ENCODE results near the gene KIF5C.

- TF ChIP-seq CTCF (conservative IDR thresholded peaks at IDR 0.05; ENCODE audit: low read depth in 2 of 2) = no peak
- TF ChIP-seq, protein P1, sequence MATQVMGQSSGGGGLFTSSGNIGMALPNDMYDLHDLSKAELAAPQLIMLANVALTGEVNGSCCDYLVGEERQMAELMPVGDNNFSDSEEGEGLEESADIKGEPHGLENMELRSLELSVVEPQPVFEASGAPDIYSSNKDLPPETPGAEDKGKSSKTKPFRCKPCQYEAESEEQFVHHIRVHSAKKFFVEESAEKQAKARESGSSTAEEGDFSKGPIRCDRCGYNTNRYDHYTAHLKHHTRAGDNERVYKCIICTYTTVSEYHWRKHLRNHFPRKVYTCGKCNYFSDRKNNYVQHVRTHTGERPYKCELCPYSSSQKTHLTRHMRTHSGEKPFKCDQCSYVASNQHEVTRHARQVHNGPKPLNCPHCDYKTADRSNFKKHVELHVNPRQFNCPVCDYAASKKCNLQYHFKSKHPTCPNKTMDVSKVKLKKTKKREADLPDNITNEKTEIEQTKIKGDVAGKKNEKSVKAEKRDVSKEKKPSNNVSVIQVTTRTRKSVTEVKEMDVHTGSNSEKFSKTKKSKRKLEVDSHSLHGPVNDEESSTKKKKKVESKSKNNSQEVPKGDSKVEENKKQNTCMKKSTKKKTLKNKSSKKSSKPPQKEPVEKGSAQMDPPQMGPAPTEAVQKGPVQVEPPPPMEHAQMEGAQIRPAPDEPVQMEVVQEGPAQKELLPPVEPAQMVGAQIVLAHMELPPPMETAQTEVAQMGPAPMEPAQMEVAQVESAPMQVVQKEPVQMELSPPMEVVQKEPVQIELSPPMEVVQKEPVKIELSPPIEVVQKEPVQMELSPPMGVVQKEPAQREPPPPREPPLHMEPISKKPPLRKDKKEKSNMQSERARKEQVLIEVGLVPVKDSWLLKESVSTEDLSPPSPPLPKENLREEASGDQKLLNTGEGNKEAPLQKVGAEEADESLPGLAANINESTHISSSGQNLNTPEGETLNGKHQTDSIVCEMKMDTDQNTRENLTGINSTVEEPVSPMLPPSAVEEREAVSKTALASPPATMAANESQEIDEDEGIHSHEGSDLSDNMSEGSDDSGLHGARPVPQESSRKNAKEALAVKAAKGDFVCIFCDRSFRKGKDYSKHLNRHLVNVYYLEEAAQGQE (IDR thresholded peaks at IDR 0.05; ENCODE audit: unreplicated experiment) = no peak
- TF ChIP-seq CREB1 (CRISPR knock-in tag; IDR thresholded peaks at IDR 0.05; ENCODE audit: low read depth) = no peak
- no peak for TF ChIP-seq EZH2 (IDR thresholded peaks at IDR 0.05; ENCODE audit: low read depth, unreplicated experiment)
- TF ChIP-seq, protein P2, sequence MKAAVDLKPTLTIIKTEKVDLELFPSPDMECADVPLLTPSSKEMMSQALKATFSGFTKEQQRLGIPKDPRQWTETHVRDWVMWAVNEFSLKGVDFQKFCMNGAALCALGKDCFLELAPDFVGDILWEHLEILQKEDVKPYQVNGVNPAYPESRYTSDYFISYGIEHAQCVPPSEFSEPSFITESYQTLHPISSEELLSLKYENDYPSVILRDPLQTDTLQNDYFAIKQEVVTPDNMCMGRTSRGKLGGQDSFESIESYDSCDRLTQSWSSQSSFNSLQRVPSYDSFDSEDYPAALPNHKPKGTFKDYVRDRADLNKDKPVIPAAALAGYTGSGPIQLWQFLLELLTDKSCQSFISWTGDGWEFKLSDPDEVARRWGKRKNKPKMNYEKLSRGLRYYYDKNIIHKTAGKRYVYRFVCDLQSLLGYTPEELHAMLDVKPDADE (IDR thresholded peaks at IDR 0.05) = no peak
- no peak for TF ChIP-seq POLR2AphosphoS5 (IDR thresholded peaks at IDR 0.05; ENCODE audit: low read depth)
- TF ChIP-seq EZH2phosphoT487 (IDR thresholded peaks at IDR 0.05; ENCODE audit: unreplicated experiment) = no peak
- TF ChIP-seq ZNF331 (CRISPR knock-in tag; IDR thresholded peaks at IDR 0.05; ENCODE audit: low read depth) = no peak
- no peak for TF ChIP-seq STAT1 (IDR thresholded peaks at IDR 0.05; ENCODE audit: unreplicated experiment)
- no peak for TF ChIP-seq JUNB (IDR thresholded peaks at IDR 0.05; ENCODE audit: unreplicated experiment)
- TF ChIP-seq, protein P3, sequence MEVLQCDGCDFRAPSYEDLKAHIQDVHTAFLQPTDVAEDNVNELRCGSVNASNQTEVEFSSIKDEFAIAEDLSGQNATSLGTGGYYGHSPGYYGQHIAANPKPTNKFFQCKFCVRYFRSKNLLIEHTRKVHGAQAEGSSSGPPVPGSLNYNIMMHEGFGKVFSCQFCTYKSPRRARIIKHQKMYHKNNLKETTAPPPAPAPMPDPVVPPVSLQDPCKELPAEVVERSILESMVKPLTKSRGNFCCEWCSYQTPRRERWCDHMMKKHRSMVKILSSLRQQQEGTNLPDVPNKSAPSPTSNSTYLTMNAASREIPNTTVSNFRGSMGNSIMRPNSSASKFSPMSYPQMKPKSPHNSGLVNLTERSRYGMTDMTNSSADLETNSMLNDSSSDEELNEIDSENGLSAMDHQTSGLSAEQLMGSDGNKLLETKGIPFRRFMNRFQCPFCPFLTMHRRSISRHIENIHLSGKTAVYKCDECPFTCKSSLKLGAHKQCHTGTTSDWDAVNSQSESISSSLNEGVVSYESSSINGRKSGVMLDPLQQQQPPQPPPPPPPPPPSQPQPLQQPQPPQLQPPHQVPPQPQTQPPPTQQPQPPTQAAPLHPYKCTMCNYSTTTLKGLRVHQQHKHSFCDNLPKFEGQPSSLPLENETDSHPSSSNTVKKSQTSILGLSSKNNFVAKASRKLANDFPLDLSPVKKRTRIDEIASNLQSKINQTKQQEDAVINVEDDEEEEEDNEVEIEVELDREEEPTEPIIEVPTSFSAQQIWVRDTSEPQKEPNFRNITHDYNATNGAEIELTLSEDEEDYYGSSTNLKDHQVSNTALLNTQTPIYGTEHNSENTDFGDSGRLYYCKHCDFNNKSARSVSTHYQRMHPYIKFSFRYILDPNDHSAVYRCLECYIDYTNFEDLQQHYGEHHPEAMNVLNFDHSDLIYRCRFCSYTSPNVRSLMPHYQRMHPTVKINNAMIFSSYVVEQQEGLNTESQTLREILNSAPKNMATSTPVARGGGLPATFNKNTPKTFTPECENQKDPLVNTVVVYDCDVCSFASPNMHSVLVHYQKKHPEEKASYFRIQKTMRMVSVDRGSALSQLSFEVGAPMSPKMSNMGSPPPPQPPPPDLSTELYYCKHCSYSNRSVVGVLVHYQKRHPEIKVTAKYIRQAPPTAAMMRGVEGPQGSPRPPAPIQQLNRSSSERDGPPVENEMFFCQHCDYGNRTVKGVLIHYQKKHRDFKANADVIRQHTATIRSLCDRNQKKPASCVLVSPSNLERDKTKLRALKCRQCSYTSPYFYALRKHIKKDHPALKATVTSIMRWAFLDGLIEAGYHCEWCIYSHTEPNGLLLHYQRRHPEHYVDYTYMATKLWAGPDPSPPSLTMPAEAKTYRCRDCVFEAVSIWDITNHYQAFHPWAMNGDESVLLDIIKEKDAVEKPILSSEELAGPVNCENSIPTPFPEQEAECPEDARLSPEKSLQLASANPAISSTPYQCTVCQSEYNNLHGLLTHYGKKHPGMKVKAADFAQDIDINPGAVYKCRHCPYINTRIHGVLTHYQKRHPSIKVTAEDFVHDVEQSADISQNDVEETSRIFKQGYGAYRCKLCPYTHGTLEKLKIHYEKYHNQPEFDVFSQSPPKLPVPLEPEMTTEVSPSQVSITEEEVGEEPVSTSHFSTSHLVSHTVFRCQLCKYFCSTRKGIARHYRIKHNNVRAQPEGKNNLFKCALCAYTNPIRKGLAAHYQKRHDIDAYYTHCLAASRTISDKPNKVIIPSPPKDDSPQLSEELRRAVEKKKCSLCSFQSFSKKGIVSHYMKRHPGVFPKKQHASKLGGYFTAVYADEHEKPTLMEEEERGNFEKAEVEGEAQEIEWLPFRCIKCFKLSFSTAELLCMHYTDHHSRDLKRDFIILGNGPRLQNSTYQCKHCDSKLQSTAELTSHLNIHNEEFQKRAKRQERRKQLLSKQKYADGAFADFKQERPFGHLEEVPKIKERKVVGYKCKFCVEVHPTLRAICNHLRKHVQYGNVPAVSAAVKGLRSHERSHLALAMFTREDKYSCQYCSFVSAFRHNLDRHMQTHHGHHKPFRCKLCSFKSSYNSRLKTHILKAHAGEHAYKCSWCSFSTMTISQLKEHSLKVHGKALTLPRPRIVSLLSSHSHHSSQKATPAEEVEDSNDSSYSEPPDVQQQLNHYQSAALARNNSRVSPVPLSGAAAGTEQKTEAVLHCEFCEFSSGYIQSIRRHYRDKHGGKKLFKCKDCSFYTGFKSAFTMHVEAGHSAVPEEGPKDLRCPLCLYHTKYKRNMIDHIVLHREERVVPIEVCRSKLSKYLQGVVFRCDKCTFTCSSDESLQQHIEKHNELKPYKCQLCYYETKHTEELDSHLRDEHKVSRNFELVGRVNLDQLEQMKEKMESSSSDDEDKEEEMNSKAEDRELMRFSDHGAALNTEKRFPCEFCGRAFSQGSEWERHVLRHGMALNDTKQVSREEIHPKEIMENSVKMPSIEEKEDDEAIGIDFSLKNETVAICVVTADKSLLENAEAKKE (CRISPR knock-in tag; IDR thresholded peaks at IDR 0.05) = no peak
Measured at GRCh38 chr2:148924514-148925178, 49.6 kb downstream of the KIF5C start.

Measured in GM23338 (cell line).